ENCODE results near the gene ZAP70. TPM values are rescaled to one million over a fixed set of nuclear protein-coding genes. Genes with fewer than 3 reads are reported as not detected.

Gene ZAP70
- total RNA-seq, 3 donors from 2014 or later: 3.5 to 7.5 (median 5.4) TPM

GRCh38 chr2:97693476-97693875 lies 19.9 kb upstream of the ZAP70 start:
- no peaks in the 10 kb centered on the region for H3K36me3 ChIP-seq (ENCODE audit: low read depth)
- H3K9me3 ChIP-seq: no peaks in the 10 kb centered on the region
- H3K4me3 ChIP-seq: no peak overlapping the region
- no peak for ATAC-seq
- intact Hi-C loops (cut with DNase I, micrococcal nuclease): loop anchor here in 1 of 2 donors (10.0 kb wide), 1 partner anchor 99 kb away; no protein-coding TSS in a partner anchor
- DNase-seq: no peak
- no peaks in the 10 kb centered on the region for H3K4me1 ChIP-seq (ENCODE audit: low read depth)
- TF ChIP-seq CTCF (IDR thresholded peaks at IDR 0.05): no peak

GRCh38 chr2:97695744-97696143 lies 17.6 kb upstream of the ZAP70 start:
- TF ChIP-seq CTCF (IDR thresholded peaks at IDR 0.05): no peak
- intact Hi-C loops (cut with DNase I, micrococcal nuclease): loop anchor here (5.0 to 10.0 kb wide), 2 partner anchors 101 to 103 kb away; no protein-coding TSS in a partner anchor
- H3K9me3 ChIP-seq: no peaks in the 10 kb centered on the region

GRCh38 chr2:97697252-97698235 lies 15.8 kb upstream of the ZAP70 start:
- intact Hi-C loops (cut with DNase I, micrococcal nuclease): loop anchor here (5.0 to 10.0 kb wide), 2 partner anchors 103 to 105 kb away; no protein-coding TSS in a partner anchor
- H3K4me1 ChIP-seq (ENCODE audit: low read depth): no peaks in the 10 kb centered on the region
- peak; percentile 87 for TF ChIP-seq CTCF (IDR thresholded peaks at IDR 0.05)
- H3K9me3 ChIP-seq: no peaks in the 10 kb centered on the region
- ATAC-seq (peak; percentile 97), DNase-seq (peak; percentile 89 to 99 (median 93))
- no peaks in the 10 kb centered on the region for H3K36me3 ChIP-seq (ENCODE audit: low read depth)
- no peak overlapping the region for H3K4me3 ChIP-seq

More at GRCh38 chr2:97695744-97696143, 17.6 kb upstream of the ZAP70 start:
- ATAC-seq (no peak), DNase-seq (no peak)
- H3K36me3 ChIP-seq (ENCODE audit: low read depth): no peaks in the 10 kb centered on the region
- no peaks in the 10 kb centered on the region for H3K4me1 ChIP-seq (ENCODE audit: low read depth)
- H3K4me3 ChIP-seq: no peak overlapping the region

GRCh38 chr2:97698530-97698929 lies 14.8 kb upstream of the ZAP70 start:
- Histone ChIP-seq H3K36me3 (ENCODE audit: low read depth) (no peaks in the 10 kb centered on the region), H3K4me1 (ENCODE audit: low read depth) (no peaks in the 10 kb centered on the region), H3K4me3 (no peak overlapping the region), H3K9me3 (no peaks in the 10 kb centered on the region)
- ATAC-seq: no peak
- DNase-seq: no peak
- no peak for TF ChIP-seq CTCF (IDR thresholded peaks at IDR 0.05)
- intact Hi-C loops (cut with DNase I, micrococcal nuclease): loop anchor here (5.0 to 10.0 kb wide), 2 partner anchors 104 to 106 kb away; no protein-coding TSS in a partner anchor

- H3K9me3 ChIP-seq: no peaks in the 10 kb centered on the region
- H3K4me3 ChIP-seq: no peak overlapping the region
- H3K36me3 ChIP-seq (ENCODE audit: low read depth): no peaks in the 10 kb centered on the region
- peak; percentile 82 for ATAC-seq
- intact Hi-C loops (cut with DNase I, micrococcal nuclease): loop anchor here (5.0 to 10.0 kb wide), 2 partner anchors 105 to 108 kb away; no protein-coding TSS in a partner anchor
- TF ChIP-seq CTCF (IDR thresholded peaks at IDR 0.05): peak; percentile 46
- H3K4me1 ChIP-seq (ENCODE audit: low read depth): no peaks in the 10 kb centered on the region
- peak in 2 of 3 donors; percentile 56 to 85 for DNase-seq
Measured at GRCh38 chr2:97699765-97700444, 13.5 kb upstream of the ZAP70 start.
